SK-N-SH (cell line): ENCODE results near the gene DENND1A. TPM values are rescaled to one million over a fixed set of nuclear protein-coding genes. Genes with fewer than 3 reads are reported as not detected.

Source experiments
- CTCF ChIA-PET: fragments of 300-600, 350-600 bp; formaldehyde crosslinking; extraction: SDS; loops from one replicate; lab custom pipeline; 2021; lab: Yijun Ruan, JAX
- POLR2A ChIA-PET: fragments of 350-600 bp; sonication (Branson Sonifier 250); formaldehyde crosslinking; extraction: SDS; loops from one replicate; lab custom pipeline; 2020; ENCODE audit warnings: antibody characterized with exemption, inconsistent platforms; lab: Yijun Ruan, JAX
- DNase-seq: peaks from one replicate; pipeline ENCODE4 v3.0.0; 2012
- H2AFZ ChIP-seq: fragments of 200-600 bp; sonication (generic); 2 replicates; pipeline ENCODE4 v1.8.1; 2016; ENCODE audit warnings: antibody characterized with exemption, mild to moderate bottlenecking, low read depth
- H3F3A ChIP-seq: fragments of 200-600 bp; sonication (generic); replicated peaks from 2 replicates; pipeline ENCODE3; 2016; ENCODE audit warnings: antibody characterized with exemption, mild to moderate bottlenecking; ENCODE audit not compliant: insufficient read depth
- H3K27ac ChIP-seq, 2 experiments: fragments of 200-500 bp in 1 of 2; fragments of 200-600 bp in 1 of 2; sonication (Bioruptor generic) in 1 of 2; sonication (generic), shearing (Covaris generic) in 1 of 2; 2 replicates each; pipeline versions ENCODE4 v1.5.1 to v1.6.1; 2014 to 2016; ENCODE audit warnings: low read depth in 2 of 2, inconsistent platforms in 1 of 2, low read length in 1 of 2, mild to moderate bottlenecking in 1 of 2, mixed read lengths in 1 of 2
- H3K27me3 ChIP-seq: fragments of 200-600 bp; sonication (generic), shearing (Covaris generic); 2 replicates; pipeline ENCODE4 v1.6.1; 2016; ENCODE audit warnings: mixed run types; ENCODE audit not compliant: insufficient read depth
- H3K36me3 ChIP-seq, 2 experiments: fragments of 200-500 bp in 1 of 2; fragments of 200-600 bp in 1 of 2; sonication (Bioruptor generic) in 1 of 2; sonication (generic) in 1 of 2; replicated peaks in 1 of 2; 2 replicates each; pipeline versions ENCODE3 to v1.5.1; 2014 to 2016; ENCODE audit warnings: low read length in 1 of 2, mild to moderate bottlenecking in 1 of 2; ENCODE audit not compliant: insufficient read depth in 2 of 2, control insufficient read depth in 1 of 2
- H3K4me1 ChIP-seq, 2 experiments: fragments of 200-500 bp in 1 of 2; fragments of 200-600 bp in 1 of 2; sonication (Bioruptor generic) in 1 of 2; sonication (generic), shearing (Covaris generic) in 1 of 2; 2 replicates each; pipeline versions ENCODE4 v1.5.1 to v1.6.1; 2014 to 2016; ENCODE audit warnings: low read depth in 1 of 2, low read length in 1 of 2, mixed run types in 1 of 2; ENCODE audit not compliant: insufficient read depth in 2 of 2, control insufficient read depth in 1 of 2
- H3K4me2 ChIP-seq: fragments of 200-600 bp; sonication (generic), shearing (Covaris generic); 2 replicates; pipeline ENCODE4 v1.6.1; 2017; ENCODE audit warnings: mixed run types
- H3K4me3 ChIP-seq, 2 experiments: fragments of 200-500 bp in 1 of 2; fragments of 200-600 bp in 1 of 2; sonication (Bioruptor generic) in 1 of 2; sonication (generic), shearing (Covaris generic) in 1 of 2; 2 replicates each; pipeline versions ENCODE4 v1.5.1 to v1.8.1; 2014 to 2016; ENCODE audit warnings: low read depth in 2 of 2, inconsistent platforms in 1 of 2, low read length in 1 of 2, mild to moderate bottlenecking in 1 of 2, mixed read lengths in 1 of 2, moderate library complexity in 1 of 2
- H3K79me2 ChIP-seq: fragments of 200-600 bp; sonication (generic); 2 replicates; pipeline ENCODE4 v1.8.1; 2017; ENCODE audit warnings: mild to moderate bottlenecking; ENCODE audit not compliant: insufficient read depth
- H3K9ac ChIP-seq: fragments of 200-600 bp; sonication (generic); 2 replicates; pipeline ENCODE4 v1.6.1; 2017; ENCODE audit warnings: mixed run types
- H3K9me2 ChIP-seq: fragments of 200-600 bp; sonication (generic); 2 replicates; pipeline ENCODE4 v1.6.1; 2017; ENCODE audit warnings: mixed run types
- H3K9me3 ChIP-seq: fragments of 200-600 bp; sonication (generic); 2 replicates; pipeline ENCODE4 v1.6.1; 2017; ENCODE audit warnings: mixed run types, mild to moderate bottlenecking, moderate library complexity
- H4K20me1 ChIP-seq: fragments of 200-600 bp; sonication (generic); 2 replicates; pipeline ENCODE4 v1.6.1; 2017; ENCODE audit warnings: mild to moderate bottlenecking, mixed run types; ENCODE audit not compliant: insufficient read depth
- EP300 ChIP-seq, 2 experiments: IDR thresholded peaks; 2 replicates each; pipeline versions ENCODE4 v1.4.0 to v1.6.1; 2012; ENCODE audit warnings: borderline replicate concordance in 1 of 2, low read depth in 1 of 2, low read length in 1 of 2
- EZH2phosphoT487 ChIP-seq: fragments of 200-600 bp; sonication (generic); IDR thresholded peaks from 2 replicates; pipeline ENCODE4 v1.6.1; 2017; ENCODE audit warnings: low read depth, mixed run types, mild to moderate bottlenecking, antibody characterized with exemption, moderate library complexity, borderline replicate concordance
- FOXJ3 ChIP-seq: sonication (generic); formaldehyde crosslinking; IDR thresholded peaks from 2 replicates; pipeline ENCODE4 v1.5.1; 2020; ENCODE audit warnings: mild to moderate bottlenecking, missing genetic modification reagents
- GATA2 ChIP-seq: sonication (generic); formaldehyde crosslinking; IDR thresholded peaks from 2 replicates; pipeline ENCODE4 v1.5.0; 2020; ENCODE audit warnings: mild to moderate bottlenecking, missing genetic modification reagents
- IRF3 ChIP-seq: fragments of 150-350 bp; IDR thresholded peaks from 2 replicates; pipeline ENCODE4 v1.6.1; 2016; ENCODE audit warnings: mild to moderate bottlenecking, low read depth, low read length
- MEF2A ChIP-seq: IDR thresholded peaks from 2 replicates; pipeline ENCODE4 v1.4.0; 2012; ENCODE audit warnings: low read depth, borderline replicate concordance
- POLR2AphosphoS5 ChIP-seq: IDR thresholded peaks from 2 replicates; pipeline ENCODE4 v1.6.1; 2012; ENCODE audit warnings: low read depth, low read length
- RAD21 ChIP-seq: IDR thresholded peaks from 2 replicates; pipeline ENCODE4 v1.6.1; 2012; ENCODE audit warnings: mild to moderate bottlenecking, low read length
- RFX5 ChIP-seq: IDR thresholded peaks from 2 replicates; pipeline ENCODE4 v1.6.1; 2012; ENCODE audit warnings: mild to moderate bottlenecking, improper control_type of control experiment, low read length
- TAF1 ChIP-seq: IDR thresholded peaks from 2 replicates; pipeline ENCODE4 v1.6.1; 2012; ENCODE audit warnings: low read depth, mild to moderate bottlenecking, low read length, moderate library complexity, borderline replicate concordance
- TCF12 ChIP-seq: IDR thresholded peaks from 2 replicates; pipeline ENCODE4 v1.4.0; 2012
- YY1 ChIP-seq: IDR thresholded peaks from 2 replicates; pipeline ENCODE4 v1.4.0; 2012; ENCODE audit warnings: low read depth, mild to moderate bottlenecking
- ZBTB33 ChIP-seq: IDR thresholded peaks from 2 replicates; pipeline ENCODE4 v1.4.0; 2012; ENCODE audit warnings: low read depth, borderline replicate concordance
- WGBS: methylation state at CpG from one replicate; pipeline ENCODE4 v1.1.6; 2017; ENCODE audit warnings: low lambda C conversion rate; 5-methylcytosine and 5-hydroxymethylcytosine counted together
- polyA plus RNA-seq, 3 experiments: library from polyadenylated mRNA; depleted of rRNA; stranded (reverse); fragments of >200 nt; gene quantifications; 2 replicates each; pipeline ENCODE4 v1.2.3, GENCODE V29; 2012
- TF ChIP-seq, protein P1 (sequence below): IDR thresholded peaks from 2 replicates; pipeline ENCODE4 v1.4.0; 2012; ENCODE audit warnings: low read depth, borderline replicate concordance
- TF ChIP-seq, protein P2 (sequence below): IDR thresholded peaks from 2 replicates; pipeline ENCODE4 v1.6.1; 2012; ENCODE audit warnings: mild to moderate bottlenecking, low read depth, low read length, moderate library complexity

The DENND1A gene
- polyA plus RNA-seq, 1 of the 3 experiments (the other 2 are of a cell fraction): 25.4 TPM

DNA sequence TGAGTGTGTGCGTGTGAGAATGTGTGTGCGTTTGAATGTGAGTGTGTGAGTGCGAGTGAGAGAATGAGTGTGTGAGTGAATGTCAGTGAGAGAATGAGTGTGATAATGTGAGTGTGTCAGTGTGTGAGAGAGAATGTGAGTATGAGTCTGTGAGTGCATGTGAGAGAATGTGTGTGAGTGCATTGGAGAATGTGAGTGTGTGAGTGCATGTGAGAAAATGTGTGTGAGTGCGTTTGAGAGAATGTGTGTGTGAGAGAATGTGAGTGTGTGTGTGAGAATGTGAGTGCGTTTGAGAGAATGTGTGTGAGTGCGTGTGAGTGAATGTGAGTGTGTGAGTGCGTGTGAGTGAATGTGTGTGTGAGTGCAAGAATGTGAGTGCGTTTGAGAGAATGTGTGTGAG is 42.7 kb upstream of the DENND1A start:
- Histone ChIP-seq H3K27me3 (peaks cover 9% of the 10 kb centered on the region; the same call in 1 of the 2 replicates), H3K36me3 (no peaks in the 10 kb centered on the region), H3K27ac (no peak overlapping the region), H2AFZ (no peak overlapping the region), H3K9me3 (no peaks in the 10 kb centered on the region), H3K4me2 (no peak overlapping the region), H3K9me2 (no peaks in the 10 kb centered on the region), H3K79me2 (no peaks in the 10 kb centered on the region), H3K4me3 (no peak overlapping the region), H3K9ac (no peak overlapping the region), H3F3A (peaks cover 4% of the 10 kb centered on the region), H3K4me1 (no peaks in the 10 kb centered on the region), H4K20me1 (no peaks in the 10 kb centered on the region)
- no peak for DNase-seq
- WGBS: 74% methylated on average over 8 of the region's 8 CpGs
- POLR2A ChIA-PET: no interaction called here
- CTCF ChIA-PET: no interaction called here
- TF ChIP-seq RAD21: no peak
- no peak for TF ChIP-seq EP300 (IDR thresholded peaks at IDR 0.05; ENCODE audit: borderline replicate concordance in 1 of 2, low read depth in 1 of 2, low read length in 1 of 2)
- TF ChIP-seq EZH2phosphoT487: no peak
- TF ChIP-seq GATA2 (CRISPR knock-in tag): no peak
- no peak for TF ChIP-seq MEF2A
- no peak for TF ChIP-seq FOXJ3 (CRISPR knock-in tag)
- no peak for TF ChIP-seq POLR2AphosphoS5
- no peak for TF ChIP-seq ZBTB33
- TF ChIP-seq TCF12: no peak
- no peak for TF ChIP-seq TAF1
- TF ChIP-seq YY1: no peak
- no peak for TF ChIP-seq IRF3
- no peak for TF ChIP-seq RFX5
- TF ChIP-seq, protein P1, sequence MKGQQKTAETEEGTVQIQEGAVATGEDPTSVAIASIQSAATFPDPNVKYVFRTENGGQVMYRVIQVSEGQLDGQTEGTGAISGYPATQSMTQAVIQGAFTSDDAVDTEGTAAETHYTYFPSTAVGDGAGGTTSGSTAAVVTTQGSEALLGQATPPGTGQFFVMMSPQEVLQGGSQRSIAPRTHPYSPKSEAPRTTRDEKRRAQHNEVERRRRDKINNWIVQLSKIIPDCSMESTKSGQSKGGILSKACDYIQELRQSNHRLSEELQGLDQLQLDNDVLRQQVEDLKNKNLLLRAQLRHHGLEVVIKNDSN: no peak
- TF ChIP-seq, protein P2, sequence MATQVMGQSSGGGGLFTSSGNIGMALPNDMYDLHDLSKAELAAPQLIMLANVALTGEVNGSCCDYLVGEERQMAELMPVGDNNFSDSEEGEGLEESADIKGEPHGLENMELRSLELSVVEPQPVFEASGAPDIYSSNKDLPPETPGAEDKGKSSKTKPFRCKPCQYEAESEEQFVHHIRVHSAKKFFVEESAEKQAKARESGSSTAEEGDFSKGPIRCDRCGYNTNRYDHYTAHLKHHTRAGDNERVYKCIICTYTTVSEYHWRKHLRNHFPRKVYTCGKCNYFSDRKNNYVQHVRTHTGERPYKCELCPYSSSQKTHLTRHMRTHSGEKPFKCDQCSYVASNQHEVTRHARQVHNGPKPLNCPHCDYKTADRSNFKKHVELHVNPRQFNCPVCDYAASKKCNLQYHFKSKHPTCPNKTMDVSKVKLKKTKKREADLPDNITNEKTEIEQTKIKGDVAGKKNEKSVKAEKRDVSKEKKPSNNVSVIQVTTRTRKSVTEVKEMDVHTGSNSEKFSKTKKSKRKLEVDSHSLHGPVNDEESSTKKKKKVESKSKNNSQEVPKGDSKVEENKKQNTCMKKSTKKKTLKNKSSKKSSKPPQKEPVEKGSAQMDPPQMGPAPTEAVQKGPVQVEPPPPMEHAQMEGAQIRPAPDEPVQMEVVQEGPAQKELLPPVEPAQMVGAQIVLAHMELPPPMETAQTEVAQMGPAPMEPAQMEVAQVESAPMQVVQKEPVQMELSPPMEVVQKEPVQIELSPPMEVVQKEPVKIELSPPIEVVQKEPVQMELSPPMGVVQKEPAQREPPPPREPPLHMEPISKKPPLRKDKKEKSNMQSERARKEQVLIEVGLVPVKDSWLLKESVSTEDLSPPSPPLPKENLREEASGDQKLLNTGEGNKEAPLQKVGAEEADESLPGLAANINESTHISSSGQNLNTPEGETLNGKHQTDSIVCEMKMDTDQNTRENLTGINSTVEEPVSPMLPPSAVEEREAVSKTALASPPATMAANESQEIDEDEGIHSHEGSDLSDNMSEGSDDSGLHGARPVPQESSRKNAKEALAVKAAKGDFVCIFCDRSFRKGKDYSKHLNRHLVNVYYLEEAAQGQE: no peak
